NCI-H446 (cell line): ENCODE measurements around the gene ELFN2.

Source experiments
- DNase-seq, 2 experiments: peaks; one replicate each; lab custom pipeline; 2025; lab: John Stamatoyannopoulos, UW

ELFN2 gene

DNA sequence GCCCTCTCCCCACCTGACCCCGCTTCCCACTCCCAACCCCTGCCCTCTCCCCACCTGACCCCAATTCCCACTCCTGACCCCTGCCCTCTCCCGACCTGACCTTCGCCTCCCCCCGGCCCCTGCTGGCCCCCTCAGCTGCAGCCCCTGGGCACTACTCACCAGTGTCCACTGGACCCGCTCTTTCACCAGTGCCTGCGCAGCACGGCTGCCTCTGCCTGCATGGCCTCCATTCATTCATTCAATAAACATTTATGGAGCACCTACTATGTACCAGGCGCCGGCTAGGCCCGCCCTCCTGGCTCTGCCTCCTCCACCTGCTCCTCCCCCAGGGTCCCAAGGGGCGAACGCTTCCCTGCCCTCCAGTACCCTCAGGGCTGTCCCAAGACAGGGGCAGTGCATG is 42.6 kb downstream of the ELFN2 start:
- no peak for DNase-seq

DNA sequence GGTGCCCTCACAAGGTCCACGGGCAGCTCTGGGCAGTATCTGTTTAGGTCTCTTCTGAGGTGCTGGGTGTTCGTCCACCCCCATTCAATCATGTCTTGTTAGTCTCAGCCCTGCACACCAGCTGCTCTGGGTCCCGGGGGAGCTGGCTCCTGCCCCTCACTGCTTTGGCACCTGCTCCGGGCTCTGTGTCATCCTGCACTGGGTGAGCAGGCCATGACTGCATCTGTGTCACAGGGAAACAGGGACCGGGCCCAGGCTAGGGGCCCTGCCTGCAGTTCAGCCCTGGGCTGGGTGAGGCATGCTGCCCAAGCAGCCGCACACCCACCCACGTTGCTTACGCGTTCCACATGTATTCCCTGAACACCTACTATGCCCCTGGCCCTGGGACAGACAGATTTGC is 43.9 kb downstream of the ELFN2 start:
- no peak for DNase-seq

DNA sequence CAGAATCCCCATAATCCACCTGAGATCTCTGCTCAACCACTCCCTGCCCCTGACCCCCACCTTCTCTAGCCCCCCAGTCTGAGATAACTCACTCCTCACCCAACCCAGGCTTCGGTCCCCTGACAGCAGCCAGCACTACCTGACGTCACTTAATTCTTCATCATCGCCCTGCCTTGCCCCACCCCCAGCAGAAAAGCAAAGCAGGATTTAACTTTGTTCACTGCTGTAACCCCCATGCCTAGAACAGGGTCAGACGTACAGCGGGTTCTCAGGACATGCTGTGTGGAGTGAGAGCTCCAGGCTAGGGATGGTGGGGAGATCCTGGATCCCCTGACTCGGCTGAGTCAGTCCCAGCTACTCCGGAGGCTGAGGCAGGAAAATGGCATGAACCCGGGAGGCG is 45.8 kb downstream of the ELFN2 start:
- DNase-seq: no peak

DNA sequence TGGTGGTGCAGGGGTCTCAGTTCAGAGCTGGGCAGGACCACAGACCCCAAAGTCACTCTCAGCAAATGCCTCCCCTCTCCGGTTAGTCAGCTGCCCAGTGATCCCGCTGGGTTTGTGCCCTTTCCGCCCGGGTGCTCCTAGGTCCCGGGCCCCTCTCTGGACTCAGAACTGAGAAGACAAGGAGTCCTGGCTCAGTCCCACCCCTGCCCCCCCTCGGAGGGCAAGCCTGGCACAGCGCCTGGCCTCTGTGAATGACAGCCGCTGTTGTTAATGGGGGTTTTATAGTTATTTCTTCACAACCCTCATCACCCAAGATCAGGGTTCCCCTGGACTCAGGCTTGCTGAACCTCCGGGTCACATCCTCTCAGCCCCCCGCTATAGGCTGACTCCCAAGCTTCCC is 47.6 kb downstream of the ELFN2 start:
- DNase-seq: no peak

DNA sequence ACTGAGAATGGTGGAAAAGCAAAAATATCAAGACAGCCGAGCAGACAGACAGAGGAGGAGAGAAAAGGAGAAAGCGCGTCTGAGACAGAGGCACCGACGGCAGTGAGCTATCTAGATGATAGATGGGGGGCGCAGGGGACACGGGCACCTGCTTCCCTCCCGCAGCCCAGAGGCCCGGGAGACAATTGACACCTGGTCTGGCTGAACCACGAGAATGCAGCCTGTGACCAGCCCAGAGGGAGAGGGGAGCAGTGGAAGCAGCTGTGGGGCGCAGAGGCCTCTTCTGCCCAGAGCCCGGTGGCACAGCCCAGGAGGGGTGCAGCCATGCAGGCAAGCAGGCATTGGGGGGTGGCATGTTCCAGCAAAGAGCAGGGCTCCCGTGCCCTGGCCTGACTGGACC is 48.2 kb downstream of the ELFN2 start:
- DNase-seq: no peak

DNA sequence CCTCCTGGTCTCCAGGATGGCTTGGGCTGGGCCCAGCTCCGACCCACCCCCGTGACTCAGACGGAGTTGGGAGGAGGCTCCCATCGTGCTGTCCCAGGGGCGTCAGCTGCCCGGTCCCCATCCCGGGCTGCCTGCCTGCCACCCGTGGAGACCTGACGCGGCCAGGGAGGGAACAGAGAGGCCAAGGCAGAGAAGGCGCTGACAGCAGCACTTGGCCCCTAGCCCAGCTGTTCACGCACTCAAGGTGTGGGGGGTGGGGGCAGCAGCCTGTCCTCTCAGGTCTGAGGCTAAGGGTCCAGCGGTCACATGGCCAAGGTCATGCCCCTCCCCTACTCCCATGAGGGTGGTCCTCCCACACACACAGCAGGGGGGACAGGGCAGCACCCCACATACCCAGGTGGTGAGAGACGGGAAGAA is 48.6 kb downstream of the ELFN2 start:
- no peak for DNase-seq

DNA sequence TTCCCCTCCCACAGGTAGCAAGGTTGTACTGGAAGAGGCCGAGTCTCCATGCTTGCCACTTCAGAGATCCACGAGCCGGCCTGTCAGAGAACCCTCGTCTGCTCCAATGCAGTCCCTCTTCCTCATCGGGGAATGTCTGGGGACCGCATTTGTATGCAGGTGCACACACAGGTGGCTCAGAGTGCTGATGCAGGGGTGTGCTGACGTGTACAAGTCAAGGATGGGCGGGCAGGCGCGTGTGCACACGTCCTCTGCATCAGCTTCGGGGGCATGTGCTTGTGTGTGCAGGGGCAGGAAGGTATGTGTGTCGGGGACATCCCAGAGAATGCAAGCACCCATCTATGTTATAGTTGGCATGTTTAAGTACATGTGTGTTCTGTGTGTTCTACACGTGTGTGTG is 49.4 kb downstream of the ELFN2 start:
- DNase-seq: no peak

DNA sequence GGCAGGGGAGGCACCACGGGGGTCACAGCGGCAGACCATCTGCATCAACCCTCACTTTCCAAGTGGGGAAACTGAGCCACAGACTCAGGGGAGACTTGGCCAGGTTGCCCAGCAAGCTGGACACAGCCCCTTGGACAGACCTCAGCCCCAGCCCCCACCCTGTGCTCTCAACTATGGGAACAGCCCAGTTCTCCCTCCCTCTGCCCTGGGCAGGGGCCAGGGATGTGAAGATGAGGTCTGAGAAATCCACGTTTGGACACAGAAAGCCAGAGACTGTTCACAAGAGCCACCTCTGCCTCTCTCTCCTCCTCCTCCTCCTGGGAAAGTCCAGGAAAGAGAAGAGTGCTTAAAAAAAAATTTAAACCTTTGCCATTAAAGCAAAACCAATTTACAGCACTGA is 50.1 kb downstream of the ELFN2 start:
- no peak for DNase-seq

DNA sequence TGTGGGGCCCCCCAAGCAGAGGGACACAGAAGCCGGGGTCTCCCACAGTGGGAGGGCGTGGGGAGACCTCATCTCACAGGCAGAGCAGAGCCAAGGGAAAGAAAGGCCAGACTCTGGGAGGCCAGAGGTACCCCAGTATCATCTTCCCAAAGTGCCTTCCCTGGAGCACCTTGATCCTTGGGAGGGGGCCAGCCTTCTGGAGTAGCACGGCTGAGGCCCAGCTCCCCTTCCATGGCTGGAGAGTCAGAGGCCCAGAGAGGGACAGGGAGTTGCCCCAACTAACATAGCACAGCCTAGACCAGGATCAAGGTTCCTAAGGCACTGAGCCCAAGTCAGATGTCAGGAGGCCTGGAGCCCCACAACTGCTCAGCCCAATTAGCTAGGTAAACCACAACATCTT is 50.6 kb downstream of the ELFN2 start:
- DNase-seq: no peak

DNA sequence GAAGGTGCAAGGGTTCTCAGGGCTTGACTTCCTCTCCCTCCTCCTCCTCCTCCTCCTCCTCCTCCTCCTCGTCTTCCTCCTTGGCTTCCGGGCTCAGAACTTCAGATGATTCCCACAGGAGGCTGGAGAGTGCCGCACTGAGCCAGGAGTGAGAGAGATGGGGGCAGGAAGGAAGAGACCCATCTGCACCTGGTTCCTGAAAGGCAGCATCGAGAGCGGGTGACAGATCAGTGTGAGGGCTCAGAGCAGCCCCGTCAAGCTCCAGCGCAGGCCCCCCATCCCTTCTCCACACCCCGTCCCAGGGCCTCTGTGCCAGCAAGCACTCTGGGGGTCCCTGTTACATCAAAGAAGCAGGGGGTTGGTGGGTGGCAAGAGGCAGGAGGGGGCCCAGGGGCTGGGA is 51.5 kb downstream of the ELFN2 start:
- no peak for DNase-seq

DNA sequence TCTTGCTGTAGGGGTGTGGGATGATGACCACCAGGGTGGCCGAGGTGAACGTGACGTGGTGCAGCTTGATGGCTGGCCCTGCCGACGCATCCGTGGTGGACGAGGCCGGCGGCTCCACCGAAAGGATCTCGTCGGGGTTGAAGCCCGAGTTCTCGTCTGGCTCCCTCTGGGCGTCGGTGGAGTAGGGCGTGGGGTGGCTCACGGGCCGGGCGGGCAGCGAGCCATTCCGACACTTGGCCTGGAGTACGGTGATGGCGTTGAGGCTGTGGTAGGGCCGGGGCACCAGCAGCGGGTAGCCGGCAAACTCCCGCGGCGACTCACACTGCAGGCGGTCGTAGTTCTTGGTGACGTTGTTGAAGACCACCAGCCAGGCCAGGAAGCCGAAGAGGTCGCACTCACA is 52.7 kb downstream of the ELFN2 start:
- no peak for DNase-seq

DNA sequence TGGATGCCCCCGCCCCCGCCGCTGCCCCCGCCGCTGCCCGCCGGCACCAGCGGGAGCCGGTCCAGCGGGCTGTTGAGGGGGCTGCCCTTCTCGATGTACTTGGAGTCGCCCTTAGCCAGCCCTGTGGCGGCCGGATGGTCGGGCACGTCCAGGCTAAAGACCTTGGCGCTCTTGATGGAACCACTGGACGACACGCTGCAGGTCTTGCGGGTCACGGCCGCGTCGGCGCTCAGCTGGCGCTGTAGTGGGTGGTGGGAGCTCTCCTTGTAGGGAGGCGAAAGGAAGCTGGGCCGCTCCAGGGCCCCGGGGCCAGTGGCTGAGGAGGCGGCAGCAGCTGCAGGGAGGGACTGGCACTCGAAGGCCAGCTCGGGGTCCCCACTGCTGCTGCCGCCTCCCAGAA is 53.8 kb downstream of the ELFN2 start:
- no peak for DNase-seq

DNA sequence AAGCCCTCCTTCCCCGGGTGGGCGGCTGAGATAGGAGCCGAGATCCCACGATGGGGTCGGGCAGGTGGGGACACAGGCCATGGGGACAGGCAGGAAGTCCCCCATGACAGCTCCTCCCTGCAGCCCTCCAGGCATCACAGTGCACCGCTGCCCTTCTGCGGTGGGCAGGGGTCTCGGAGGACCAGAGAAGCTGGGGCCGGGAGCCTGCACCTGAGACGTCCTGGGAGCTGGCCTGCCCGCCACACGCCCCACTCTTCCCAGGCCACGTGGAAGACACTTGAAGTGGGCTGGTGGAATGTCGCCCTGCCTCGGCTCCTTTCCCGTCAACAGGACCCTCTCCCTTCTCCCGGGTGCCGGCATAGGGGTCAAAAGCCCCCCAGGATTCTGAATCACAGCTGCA is 55.4 kb downstream of the ELFN2 start:
- DNase-seq: no peak

DNA sequence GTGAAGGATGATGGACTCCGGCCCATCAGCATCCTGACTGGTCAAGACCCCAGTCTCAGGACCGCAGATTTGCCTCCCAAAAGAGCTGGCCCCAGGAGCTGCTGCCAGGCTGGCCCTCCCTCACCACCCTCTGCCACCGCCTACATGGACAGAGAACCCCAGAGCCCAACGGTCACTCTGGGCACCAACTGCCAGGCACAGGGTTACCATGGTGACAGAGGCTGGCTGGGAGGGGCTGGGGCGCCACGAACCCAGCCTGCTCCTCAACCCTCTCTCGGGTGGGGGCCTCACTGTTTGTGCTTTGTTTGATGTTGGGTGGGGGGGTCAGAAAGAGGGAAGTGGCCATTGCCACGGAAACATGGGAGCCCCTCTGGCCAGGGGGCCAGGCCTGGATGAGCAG is 55.8 kb downstream of the ELFN2 start:
- DNase-seq: no peak

DNA sequence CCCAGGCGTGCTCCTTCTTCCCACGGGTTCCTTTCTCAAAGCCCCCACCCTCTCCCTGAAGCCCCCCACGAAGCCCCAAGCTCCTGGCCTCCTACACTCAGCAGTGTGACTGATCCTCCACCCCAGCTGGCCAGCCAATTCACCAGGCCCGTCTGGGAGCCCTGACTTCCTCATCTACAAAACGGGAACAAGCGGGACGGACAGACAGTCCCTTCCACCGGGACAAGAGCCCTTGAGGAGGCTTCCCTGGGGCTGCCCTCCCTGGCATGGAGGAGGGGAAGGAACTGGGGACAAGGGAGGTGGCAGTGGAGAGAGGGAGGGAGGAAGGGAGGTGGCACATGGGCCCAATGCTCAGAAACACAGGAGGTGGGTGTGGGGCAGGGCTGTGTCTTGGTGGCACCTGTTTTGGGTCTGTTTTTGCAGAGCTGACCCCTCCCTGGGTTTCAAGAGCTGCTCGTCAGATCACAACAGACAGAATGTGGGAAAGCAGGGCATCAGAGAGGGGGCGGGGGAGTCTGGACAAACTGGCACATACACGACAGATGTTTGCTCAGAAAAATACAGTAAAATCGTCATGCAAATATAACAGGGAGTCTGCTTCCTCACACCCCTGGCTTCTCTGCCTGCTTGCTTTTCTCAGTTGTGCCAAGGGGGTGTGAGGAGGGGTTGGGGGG is 56.8 kb downstream of the ELFN2 start:
- DNase-seq: no peak

DNA sequence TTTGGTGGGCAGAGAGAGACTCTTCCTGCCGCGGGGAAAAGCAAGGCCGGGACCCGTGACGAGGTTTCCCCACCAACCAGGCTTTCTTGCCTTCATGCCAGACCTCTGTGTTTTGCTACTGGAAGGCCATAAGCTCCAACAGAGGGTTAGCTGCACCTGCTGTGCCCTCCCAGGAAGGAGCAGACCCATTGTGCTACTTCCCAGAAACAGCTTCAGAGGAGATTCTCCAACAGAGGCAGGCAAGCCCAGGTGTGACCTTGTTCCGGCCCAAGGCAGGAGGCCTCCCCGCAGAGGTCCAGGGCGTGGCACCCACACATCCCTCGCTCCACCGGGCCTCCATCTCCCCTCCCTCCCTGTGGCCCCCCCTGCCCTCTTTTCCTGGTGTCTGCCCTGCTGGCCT is 57.8 kb downstream of the ELFN2 start:
- no peak for DNase-seq

DNA sequence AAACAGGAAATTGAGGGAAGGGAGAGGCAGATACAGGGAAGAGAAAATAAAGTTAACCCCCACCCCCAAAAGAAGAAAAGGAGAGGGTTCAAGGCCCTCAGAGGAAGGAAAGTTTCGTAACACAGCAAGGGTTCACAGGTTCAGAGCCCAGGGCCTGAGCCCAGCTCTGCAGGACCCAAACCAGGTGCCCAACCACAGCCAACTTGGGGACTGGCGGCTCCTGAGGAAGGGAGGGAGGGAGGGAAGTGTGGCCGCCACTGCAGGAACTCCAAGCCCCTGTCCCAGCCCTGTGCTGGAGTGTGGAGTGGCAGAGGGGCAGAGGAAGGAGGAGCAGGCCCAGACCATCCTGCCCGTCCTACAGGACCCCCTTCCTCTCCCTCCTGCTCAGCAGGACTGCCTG is 59.2 kb downstream of the ELFN2 start:
- DNase-seq: no peak

DNA sequence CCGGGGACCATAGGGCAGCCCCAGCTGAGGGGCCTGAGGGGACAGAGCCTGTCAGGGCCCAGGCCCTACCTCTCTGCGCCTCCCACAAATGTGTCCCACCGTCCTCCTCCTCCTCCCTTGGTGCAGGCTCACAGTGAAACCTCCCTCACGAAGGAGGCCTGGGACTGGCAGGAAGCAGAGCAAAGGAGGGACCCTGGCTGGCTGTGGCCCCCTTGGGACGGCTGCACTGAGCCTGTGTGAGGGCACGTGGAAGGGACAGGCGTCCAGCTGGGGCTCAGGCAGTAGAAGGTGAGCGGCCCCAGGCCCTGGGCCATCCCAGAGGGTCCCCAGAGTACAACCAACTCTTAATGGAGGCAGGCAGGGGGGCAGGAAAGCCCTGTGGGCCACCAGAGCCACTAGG is 60.7 kb downstream of the ELFN2 start:
- DNase-seq: no peak

DNA sequence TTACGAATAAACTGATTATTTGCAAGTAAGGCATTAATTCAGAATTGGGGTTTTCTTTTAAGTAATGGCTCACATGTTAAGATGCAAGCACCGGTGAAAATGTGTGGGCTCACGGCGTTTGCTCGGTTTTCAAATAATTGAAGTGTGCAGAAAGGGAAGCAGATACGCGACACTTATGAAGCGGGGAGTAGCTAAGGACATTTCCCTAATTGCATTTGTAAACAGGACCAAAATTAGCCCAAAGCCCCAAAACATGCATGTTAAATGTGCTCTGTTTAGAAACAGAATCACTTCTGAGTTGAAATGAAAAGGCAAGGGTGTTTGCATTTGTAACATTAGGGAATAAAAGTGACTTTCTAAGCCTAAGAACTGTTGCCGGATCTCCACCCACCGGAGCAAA is 61.3 kb downstream of the ELFN2 start:
- DNase-seq: no peak

DNA sequence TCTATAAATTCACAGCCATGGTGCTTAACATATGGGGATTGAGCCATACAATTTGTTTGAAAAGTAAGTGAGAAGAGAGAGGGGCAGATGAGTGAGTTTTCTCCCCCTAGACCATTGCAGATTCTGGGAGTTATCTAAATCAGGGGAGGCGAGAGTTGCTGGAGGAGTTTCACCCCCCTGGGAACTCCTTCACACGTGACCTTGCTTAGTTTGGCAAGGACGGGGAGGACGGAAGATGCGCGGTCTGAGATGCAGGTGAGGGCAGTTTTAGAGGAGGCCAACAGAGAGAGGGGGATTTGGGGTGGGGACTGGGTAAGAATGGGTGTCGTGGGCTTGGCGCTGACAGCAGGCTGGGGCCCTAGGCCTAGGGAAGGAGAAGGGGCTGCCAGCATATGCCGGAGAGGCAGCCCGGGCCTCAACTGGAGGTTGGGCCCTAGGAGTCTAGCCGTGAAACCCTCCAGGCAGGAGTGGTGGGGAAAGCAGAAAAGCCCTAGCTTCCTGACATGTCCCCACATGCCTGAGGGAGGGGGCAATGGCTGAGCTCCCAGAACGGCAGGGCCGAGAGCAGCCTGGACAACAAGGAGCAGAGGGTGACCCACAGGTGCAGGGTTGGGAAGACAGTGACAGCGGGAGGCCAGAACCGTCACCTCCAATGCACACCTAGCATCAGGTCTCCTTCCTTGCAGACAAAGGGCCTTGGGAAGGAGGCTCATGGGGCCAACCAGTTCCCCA is 63.9 kb downstream of the ELFN2 start:
- no peak for DNase-seq

DNA sequence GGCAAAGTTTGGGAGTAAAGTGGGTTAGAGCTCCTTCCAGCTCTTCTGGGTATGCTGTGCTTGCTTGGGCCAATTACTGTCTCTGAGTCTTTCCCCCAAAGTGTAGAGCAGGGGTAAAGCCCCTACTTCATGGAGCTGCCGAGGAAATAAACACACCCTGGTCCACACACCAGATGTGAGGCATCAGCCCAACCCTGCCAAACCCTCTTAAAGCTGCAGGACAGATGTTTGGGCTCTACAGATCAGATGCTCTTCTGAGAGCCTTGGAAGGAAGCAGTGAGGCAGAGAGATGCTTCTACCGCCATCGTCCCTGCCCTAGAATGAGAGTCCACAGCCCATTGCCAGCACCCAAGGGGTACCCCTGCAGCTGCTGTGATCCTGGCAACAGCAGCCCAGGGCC is 64.7 kb downstream of the ELFN2 start:
- no peak for DNase-seq

DNA sequence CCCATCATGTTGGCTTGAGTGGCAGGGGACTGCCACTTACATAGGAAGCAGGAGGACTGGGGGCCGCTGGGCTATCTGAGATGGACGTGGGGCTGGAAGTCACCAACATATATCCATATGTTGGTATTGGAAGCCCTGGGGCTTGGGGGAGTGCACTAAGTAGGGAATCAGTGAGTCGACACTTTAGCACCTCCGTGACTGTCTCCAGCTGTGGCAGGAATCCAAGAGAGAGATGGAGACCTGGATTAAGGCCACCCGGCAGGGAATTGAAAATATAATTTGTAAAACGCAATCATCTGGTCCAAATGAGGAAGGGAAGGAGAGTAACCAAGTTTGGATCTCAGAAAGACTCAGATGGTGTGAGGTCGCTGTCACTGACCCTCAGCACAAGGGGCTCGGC is 68.4 kb downstream of the ELFN2 start:
- no peak for DNase-seq

DNA sequence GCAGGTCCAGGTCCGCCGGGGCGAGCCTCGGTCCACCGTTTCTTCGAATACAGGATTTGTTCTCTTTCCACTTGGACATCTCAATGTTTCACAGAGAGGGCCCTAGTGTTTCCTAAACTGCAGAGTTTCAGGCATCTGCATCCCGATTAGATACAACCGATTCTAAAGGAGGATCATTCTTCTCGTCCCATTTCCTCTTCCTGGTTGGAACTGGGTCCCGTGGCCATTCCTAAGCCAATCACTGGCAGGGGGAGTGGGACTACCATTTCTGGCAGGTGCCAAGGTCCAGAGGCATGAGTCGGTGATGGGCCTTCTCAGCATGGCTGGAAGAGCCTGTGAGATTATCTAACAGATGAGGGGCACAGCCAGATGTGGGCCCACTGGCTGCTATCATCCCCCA is 68.9 kb downstream of the ELFN2 start:
- no peak for DNase-seq

DNA sequence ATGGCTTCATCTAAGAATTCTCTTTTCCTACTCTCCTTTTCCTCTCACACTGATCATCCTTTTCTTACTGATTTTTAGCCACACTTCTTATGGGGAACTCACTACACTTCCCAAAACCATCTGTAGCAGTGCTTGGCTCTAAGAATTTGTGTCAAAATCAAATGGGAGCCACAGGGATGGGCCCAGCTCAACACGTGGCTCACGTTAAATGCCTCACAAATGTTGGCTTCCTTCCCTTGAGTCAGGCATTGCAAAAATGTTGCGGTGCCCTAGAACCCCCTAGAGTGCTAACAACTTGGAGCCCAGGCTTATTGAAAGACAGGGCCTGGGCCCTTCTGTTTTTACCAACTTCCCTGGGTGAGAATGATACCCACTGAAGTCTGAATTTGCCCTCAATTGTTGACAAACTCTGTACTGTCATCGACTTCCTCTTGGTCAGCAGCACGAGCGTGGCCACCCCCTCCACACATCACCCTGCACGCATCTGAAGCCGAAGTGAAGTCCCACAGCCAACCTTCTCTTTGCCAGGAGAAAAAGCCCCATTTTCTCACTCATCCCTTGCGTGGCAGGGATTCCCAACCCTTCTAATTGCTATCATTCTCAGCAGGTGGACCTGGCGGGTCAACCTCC is 69.7 kb downstream of the ELFN2 start:
- DNase-seq: no peak
